Measurements from ENCODE around the gene FITM1.
A peak's percentile ranks its signal among the peaks of the same experiment; 100 is the strongest.

Gene FITM1

DNA sequence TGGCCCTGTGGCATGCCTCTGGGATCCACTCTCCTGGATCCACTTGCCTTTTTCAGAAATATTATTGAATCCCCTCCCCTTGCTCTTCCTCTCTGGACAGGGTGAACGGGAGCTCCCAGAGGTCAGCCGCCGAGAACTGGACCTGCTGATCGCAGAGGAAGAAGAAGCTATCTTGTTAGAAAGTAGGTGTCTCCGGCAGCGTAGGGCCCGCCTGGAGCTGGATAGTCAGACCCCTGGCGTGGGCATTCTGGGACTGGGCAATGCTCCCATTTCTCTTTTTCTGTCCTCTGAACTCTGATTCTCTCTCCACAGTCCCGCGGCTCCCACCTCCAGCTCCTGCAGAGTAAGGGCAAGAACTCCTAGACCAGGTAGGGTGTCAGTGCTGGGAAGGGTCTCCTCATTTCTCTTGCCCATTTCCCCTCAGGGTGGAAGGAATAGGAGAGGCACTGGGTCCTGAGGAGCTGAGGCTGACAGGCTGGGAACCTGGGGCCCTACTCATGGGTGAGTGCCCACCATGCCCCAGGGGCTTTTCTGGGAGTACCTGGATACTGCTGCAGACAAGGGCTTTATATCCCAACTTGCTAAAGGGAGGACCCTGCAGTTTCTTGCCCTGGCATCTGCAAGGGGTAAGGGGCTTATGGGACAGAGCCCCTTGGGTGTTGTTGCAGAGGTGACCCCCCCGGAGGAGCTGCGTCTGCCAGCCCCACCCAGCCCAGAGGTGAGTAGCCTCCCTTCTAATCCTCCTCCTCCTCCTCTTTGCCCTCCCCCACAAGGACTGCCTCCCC lies 46.8 kb downstream of the FITM1 start:
- Mint-ChIP-seq H3K27me3 (ENCODE audit: low read depth) (no peaks in the 10 kb centered on the region), H3K36me3 (ENCODE audit: low read depth) (peaks cover 46% of the 10 kb centered on the region), H3K4me1 (peaks cover 10% of the 10 kb centered on the region), H3K4me3 (no peak overlapping the region), H3K9me3 (no peaks in the 10 kb centered on the region), H3K27ac (peak overlapping the region in 1 of 3 experiments; percentile 19)
- TF ChIP-seq, protein P1, sequence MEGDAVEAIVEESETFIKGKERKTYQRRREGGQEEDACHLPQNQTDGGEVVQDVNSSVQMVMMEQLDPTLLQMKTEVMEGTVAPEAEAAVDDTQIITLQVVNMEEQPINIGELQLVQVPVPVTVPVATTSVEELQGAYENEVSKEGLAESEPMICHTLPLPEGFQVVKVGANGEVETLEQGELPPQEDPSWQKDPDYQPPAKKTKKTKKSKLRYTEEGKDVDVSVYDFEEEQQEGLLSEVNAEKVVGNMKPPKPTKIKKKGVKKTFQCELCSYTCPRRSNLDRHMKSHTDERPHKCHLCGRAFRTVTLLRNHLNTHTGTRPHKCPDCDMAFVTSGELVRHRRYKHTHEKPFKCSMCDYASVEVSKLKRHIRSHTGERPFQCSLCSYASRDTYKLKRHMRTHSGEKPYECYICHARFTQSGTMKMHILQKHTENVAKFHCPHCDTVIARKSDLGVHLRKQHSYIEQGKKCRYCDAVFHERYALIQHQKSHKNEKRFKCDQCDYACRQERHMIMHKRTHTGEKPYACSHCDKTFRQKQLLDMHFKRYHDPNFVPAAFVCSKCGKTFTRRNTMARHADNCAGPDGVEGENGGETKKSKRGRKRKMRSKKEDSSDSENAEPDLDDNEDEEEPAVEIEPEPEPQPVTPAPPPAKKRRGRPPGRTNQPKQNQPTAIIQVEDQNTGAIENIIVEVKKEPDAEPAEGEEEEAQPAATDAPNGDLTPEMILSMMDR (IDR thresholded peaks at IDR 0.05; ENCODE audit: unreplicated experiment in 3 of 3): no peak

DNA sequence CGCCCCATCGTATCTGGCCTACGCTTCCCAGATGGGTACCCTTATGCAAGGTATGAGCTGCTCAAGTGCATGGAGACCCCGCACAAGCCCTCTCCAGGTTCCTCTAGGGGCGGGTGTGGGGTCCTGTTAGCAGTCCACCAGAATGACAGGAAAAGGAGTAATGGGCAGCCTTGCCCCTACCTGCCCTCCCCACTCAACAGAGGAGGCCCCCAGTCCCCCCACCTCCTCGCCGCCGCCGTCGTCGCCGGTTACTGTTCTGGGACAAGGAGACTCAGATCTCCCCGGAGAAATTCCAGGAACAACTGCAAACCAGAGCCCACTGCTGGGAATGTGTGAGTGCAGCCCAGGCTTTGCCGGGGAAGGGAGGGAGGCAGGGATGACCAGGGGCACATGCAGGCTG lies 47.4 kb downstream of the FITM1 start:
- TF ChIP-seq, protein P1 (IDR thresholded peaks at IDR 0.05; ENCODE audit: unreplicated experiment in 3 of 3): no peak
- Mint-ChIP-seq H3K36me3 (ENCODE audit: low read depth) (peaks cover 52% of the 10 kb centered on the region), H3K4me3 (no peak overlapping the region), H3K27me3 (ENCODE audit: low read depth) (no peaks in the 10 kb centered on the region), H3K4me1 (peaks cover 10% of the 10 kb centered on the region), H3K27ac (no peak overlapping the region), H3K9me3 (no peaks in the 10 kb centered on the region)

DNA sequence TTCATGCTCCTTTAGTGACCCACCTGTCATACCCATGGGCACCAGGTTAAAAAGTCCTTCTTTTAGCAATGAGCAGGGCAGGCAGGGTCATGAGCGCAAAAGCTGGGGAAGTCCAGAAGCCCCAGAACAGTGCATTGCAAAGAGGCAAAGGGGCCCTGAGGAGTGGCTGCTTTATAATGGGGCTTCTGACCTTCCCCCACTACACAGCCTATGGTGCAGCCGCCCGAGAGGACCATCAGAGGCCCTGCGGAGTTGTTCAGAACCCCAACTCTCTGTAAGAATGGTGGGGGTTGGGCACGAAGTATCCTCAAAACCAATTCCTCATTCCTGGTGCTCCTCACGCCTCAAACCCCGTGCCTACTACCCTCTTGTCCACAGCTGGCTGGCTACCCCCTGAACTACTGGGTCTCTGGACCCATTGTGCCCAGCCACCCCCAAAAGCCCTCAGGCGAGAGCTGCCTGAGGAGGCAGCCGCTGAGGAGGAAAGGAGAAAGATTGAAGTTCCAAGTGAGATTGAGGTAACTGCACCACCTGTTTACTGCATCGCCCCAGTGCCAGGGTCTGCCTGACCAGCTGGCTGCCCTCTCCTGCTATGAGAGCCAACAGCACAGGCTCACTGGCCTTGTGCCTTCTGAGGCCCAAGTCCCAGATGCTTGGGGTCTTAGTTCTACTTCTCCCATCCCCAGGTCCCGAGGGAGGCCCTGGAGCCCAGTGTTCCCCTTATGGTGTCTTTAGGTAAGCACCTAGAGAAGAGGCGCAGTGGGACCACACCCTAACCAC lies 48.1 kb downstream of the FITM1 start:
- Mint-ChIP-seq H3K9me3 (no peaks in the 10 kb centered on the region), H3K36me3 (ENCODE audit: low read depth) (peaks cover 49% of the 10 kb centered on the region), H3K27me3 (ENCODE audit: low read depth) (no peaks in the 10 kb centered on the region), H3K4me1 (peaks cover 10% of the 10 kb centered on the region), H3K27ac (peak overlapping the region; percentile 97 to 98 (median 97)), H3K4me3 (no peak overlapping the region)
- TF ChIP-seq, protein P1 (IDR thresholded peaks at IDR 0.05; ENCODE audit: unreplicated experiment in 3 of 3): no peak

DNA sequence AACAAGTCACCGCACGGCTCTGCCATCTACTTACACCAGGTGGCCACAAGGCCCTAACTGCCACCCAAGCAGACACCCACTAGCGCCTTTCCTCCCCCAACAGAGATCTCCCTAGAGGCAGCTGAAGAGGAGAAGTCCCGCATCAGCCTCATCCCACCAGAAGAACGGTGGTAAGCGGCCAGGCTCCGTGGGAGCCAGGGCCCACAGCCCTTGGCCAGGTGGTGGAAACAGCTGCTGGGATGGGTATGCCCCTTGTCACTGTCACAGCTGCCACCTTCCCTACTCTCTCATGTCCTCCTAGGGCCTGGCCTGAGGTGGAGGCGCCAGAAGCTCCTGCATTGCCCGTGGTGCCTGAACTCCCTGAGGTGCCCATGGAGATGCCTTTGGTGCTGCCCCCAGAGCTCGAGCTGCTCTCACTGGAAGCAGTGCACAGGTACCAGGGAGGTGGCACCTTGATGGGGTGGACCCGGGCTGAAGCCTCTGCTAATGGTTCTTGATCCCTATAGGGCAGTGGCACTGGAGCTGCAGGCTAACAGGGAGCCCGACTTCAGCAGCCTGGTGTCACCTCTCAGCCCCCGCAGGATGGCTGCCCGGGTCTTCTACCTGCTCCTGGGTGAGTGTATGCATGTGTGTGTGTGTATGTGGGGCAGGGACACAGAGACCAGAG lies 49.0 kb downstream of the FITM1 start:
- TF ChIP-seq, protein P1 (IDR thresholded peaks at IDR 0.05; ENCODE audit: unreplicated experiment in 3 of 3): no peak
- peak overlapping the region in 1 of 3 experiments; percentile 11 for H3K4me3 Mint-ChIP-seq
- H3K27me3 Mint-ChIP-seq (ENCODE audit: low read depth): no peaks in the 10 kb centered on the region
- H3K27ac Mint-ChIP-seq: peak overlapping the region; percentile 97 to 98 (median 97)
- H3K9me3 Mint-ChIP-seq: no peaks in the 10 kb centered on the region
- H3K4me1 Mint-ChIP-seq: peaks cover 10% of the 10 kb centered on the region
- peaks cover 48% of the 10 kb centered on the region for H3K36me3 Mint-ChIP-seq (ENCODE audit: low read depth)

DNA sequence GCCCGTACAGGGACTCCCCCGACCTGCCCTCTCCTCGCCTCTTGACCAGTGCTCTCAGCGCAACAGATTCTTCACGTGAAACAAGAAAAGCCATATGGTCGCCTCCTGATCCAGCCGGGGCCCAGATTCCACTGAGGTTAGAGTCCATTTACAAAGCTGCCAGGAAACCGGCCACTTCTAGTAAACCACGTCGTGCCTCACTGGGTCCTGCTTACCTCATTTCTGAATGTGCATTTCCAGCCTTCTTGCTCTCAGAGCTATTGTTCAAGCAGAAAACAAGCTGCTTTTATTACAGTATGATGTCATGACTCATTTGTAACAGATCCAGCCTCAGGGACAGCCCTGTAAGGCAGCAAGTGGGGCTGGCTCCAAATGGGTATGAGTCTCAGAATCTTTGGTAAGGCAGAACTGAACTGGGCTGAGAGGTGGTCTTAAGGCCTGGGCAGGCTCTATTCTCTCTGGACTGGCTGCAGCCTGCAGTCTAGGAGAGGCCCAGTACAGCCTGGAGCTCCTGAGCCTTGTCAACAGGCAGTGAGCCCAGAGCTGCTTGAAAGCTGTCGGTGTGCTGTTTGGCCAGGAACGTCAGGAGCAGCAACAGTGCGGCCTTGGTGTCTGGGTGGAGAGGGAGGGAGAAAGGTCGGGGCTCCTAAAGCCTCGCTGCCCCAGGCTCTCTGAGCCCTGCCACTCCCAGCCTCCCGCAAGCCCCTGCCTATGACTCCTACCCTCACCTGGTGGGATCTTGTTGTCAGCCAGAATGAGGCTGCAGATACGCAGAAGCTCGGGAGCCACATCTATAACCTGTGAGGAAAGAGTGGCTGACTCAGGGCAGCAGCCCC lies 49.7 kb downstream of the FITM1 start:
- Mint-ChIP-seq H3K27ac (peak overlapping the region; percentile 97 to 98 (median 97)), H3K4me1 (peaks cover 10% of the 10 kb centered on the region), H3K27me3 (ENCODE audit: low read depth) (no peaks in the 10 kb centered on the region), H3K9me3 (no peaks in the 10 kb centered on the region), H3K36me3 (ENCODE audit: low read depth) (peaks cover 41% of the 10 kb centered on the region), H3K4me3 (peak overlapping the region in 1 of 3 experiments; percentile 11)
- TF ChIP-seq, protein P1 (IDR thresholded peaks at IDR 0.05; ENCODE audit: unreplicated experiment in 3 of 3): no peak
